ENCODE results near the gene WNK2.

WNK2 gene

DNA sequence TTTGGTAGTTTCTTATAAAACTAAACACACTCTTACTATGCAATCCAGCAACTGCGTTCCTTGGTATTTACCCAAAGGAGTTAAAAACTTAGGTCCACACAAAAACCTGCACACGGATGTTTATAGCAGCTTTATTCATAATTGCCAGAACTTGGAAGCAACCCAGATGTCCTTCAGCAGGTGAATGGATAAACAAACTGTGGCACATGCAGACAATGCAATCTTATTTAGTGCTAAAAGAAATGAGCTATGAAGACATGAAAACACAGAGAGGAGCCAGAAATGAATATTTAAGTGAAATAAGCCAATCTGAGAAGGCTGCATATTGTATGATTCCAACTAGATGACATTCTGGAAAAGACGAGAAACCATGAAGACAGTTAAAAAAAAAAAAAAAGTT is 10.7 kb downstream of the WNK2 start:
- H2BK120ac ChIP-seq (ENCODE audit: low read depth, low read length): no peak overlapping the region
- no peak overlapping the region for H2BK15ac ChIP-seq (ENCODE audit: low read depth, poor library complexity, severe bottlenecking)
- no peak overlapping the region for H3K14ac ChIP-seq (ENCODE audit: low read length in 2 of 2)
- H3K27ac ChIP-seq (ENCODE audit: low read length, poor library complexity, severe bottlenecking): no peak overlapping the region
- H3K9ac ChIP-seq (ENCODE audit: low read length): no peak overlapping the region
- H3K36me3 ChIP-seq (ENCODE audit: control insufficient read depth in 1 of 2, insufficient read depth in 2 of 2, low read depth in 1 of 2, low read length in 2 of 2): no peaks in the 10 kb centered on the region
- H2AK5ac ChIP-seq (ENCODE audit: low read length, severe bottlenecking): no peak overlapping the region
- H2BK12ac ChIP-seq (ENCODE audit: low read length in 2 of 2): no peak overlapping the region
- no peaks in the 10 kb centered on the region for H3K79me1 ChIP-seq (replicated peaks; ENCODE audit: low read length, poor library complexity, severe bottlenecking)
- H4K8ac ChIP-seq (ENCODE audit: low read length): no peak overlapping the region
- no peak overlapping the region for H3K4ac ChIP-seq (ENCODE audit: low read depth in 1 of 2, low read length in 2 of 2)
- H3K9me3 ChIP-seq (ENCODE audit: control insufficient read depth, low read length): peaks cover 4% of the 10 kb centered on the region
- no peak overlapping the region for H3K23ac ChIP-seq (ENCODE audit: low read length in 2 of 2)
- no peak for DNase-seq
- H3K27me3 ChIP-seq (ENCODE audit: control insufficient read depth in 1 of 2, insufficient read depth in 1 of 2, low read length in 2 of 2): peaks cover 11 to 28% of the 10 kb centered on the region in 2 experiments
- H3K4me1 ChIP-seq (ENCODE audit: control insufficient read depth, insufficient read depth, low read depth, low read length): no peaks in the 10 kb centered on the region
- no peak overlapping the region for H3K18ac ChIP-seq (ENCODE audit: low read depth in 1 of 2, low read length in 2 of 2)
- no peak overlapping the region for H2AFZ ChIP-seq (ENCODE audit: low read depth, low read length)
- WGBS: 80% methylated on average over 3 of the region's 3 CpGs
- H3K4me3 ChIP-seq (ENCODE audit: insufficient read depth in 1 of 2, low read depth in 1 of 2, low read length in 2 of 2): no peak overlapping the region
- H3K4me2 ChIP-seq (ENCODE audit: low read length, poor library complexity, severe bottlenecking): no peak overlapping the region
- H4K91ac ChIP-seq (ENCODE audit: low read length): no peak overlapping the region
- no peak overlapping the region for H2BK5ac ChIP-seq (ENCODE audit: low read depth, low read length, poor library complexity, severe bottlenecking)

DNA sequence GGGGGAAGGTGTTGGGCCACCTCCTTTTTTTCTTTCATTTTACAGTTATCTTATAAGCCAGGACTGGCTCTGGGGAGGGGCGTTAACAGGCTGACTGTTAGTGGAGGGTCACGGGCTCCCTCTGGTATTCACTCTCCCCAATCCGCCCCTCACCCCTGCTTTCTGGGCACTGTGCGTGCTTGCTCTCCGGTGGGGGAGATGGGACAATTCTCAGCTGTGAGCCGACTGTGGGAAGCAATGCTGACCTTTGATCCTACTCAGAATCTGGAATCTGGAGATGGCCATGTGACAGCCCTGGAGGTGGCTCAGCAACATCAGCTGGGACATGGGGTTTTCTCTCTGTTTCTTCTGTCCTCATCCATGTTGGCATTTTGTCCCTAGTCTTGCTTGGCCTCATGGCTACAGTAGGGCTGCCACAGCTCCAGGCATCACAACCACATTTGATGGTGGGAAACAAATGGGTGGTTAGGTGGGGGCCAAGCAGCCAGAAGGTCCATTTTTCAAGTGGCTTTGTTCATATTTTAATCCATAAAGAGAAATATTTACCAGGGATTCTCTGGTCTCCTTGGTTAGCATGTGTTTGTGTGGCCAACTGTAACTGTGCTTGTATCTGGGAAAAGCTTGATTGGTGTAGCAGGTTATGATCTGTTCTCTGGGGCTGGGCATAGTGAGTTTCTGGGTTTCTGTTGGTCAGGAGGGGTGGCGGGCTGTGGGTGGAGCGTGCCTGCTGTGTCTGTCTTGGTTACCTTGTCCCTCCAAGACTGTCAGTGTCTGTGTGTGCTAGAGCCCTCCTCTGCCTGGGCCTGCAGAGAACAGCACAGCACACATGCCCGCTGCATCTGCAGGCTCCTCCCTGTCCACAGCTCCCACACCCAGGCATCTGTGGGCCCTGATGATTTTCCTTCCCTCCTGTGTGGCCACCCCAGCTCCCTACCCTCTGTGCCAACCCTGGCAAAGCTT is 12.4 kb downstream of the WNK2 start:
- Histone ChIP-seq H3K4me1 (ENCODE audit: control insufficient read depth, insufficient read depth, low read depth, low read length) (no peaks in the 10 kb centered on the region), H3K23ac (ENCODE audit: low read length in 2 of 2) (no peak overlapping the region), H3K4me2 (ENCODE audit: low read length, poor library complexity, severe bottlenecking) (no peak overlapping the region), H3K27ac (ENCODE audit: low read length, poor library complexity, severe bottlenecking) (no peak overlapping the region), H3K18ac (ENCODE audit: low read depth in 1 of 2, low read length in 2 of 2) (no peak overlapping the region), H3K27me3 (ENCODE audit: control insufficient read depth in 1 of 2, insufficient read depth in 1 of 2, low read length in 2 of 2) (peaks cover 6 to 28% of the 10 kb centered on the region in 2 experiments), H4K8ac (ENCODE audit: low read length) (no peak overlapping the region), H2BK15ac (ENCODE audit: low read depth, poor library complexity, severe bottlenecking) (no peak overlapping the region), H3K79me1 (replicated peaks; ENCODE audit: low read length, poor library complexity, severe bottlenecking) (no peaks in the 10 kb centered on the region), H2AFZ (ENCODE audit: low read depth, low read length) (no peak overlapping the region), H2AK5ac (ENCODE audit: low read length, severe bottlenecking) (no peak overlapping the region), H3K9me3 (ENCODE audit: control insufficient read depth, low read length) (peaks cover 4% of the 10 kb centered on the region), H2BK12ac (ENCODE audit: low read length in 2 of 2) (no peak overlapping the region), H3K36me3 (ENCODE audit: control insufficient read depth in 1 of 2, insufficient read depth in 2 of 2, low read depth in 1 of 2, low read length in 2 of 2) (no peaks in the 10 kb centered on the region), H3K14ac (ENCODE audit: low read length in 2 of 2) (no peak overlapping the region), H2BK5ac (ENCODE audit: low read depth, low read length, poor library complexity, severe bottlenecking) (no peak overlapping the region), H4K91ac (ENCODE audit: low read length) (no peak overlapping the region), H3K9ac (ENCODE audit: low read length) (no peak overlapping the region), H3K4ac (ENCODE audit: low read depth in 1 of 2, low read length in 2 of 2) (no peak overlapping the region), H3K4me3 (ENCODE audit: insufficient read depth in 1 of 2, low read depth in 1 of 2, low read length in 2 of 2) (no peak overlapping the region), H2BK120ac (ENCODE audit: low read depth, low read length) (no peak overlapping the region)
- DNase-seq: no peak
- WGBS: 91% methylated on average over 9 of the region's 9 CpGs

DNA sequence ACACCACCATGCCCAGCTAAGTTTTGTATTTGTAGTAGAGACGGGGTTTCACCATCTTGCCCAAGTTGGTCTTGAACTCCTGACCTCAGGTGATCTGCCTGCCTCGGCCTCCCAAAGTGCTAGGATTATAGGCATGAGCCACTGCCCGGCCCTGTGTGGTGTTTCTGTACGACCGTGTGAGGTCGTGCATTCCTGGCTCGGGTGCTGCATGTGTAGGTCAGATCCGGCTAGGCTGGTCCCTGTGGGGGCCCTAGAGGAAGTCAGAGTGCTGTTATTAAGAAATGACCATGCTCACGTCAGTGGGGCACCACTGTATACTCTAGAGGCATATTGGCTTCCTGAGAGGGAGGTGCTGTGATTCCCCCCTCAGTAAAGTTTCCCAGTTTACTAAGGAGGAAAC is 13.7 kb downstream of the WNK2 start:
- Histone ChIP-seq H3K79me1 (replicated peaks; ENCODE audit: low read length, poor library complexity, severe bottlenecking) (no peaks in the 10 kb centered on the region), H2AK5ac (ENCODE audit: low read length, severe bottlenecking) (no peak overlapping the region), H3K27me3 (ENCODE audit: control insufficient read depth in 1 of 2, insufficient read depth in 1 of 2, low read length in 2 of 2) (peaks cover 6 to 26% of the 10 kb centered on the region in 2 experiments), H2BK15ac (ENCODE audit: low read depth, poor library complexity, severe bottlenecking) (no peak overlapping the region), H4K91ac (ENCODE audit: low read length) (no peak overlapping the region), H3K4me3 (ENCODE audit: insufficient read depth in 1 of 2, low read depth in 1 of 2, low read length in 2 of 2) (no peak overlapping the region), H3K27ac (ENCODE audit: low read length, poor library complexity, severe bottlenecking) (no peak overlapping the region), H2BK12ac (ENCODE audit: low read length in 2 of 2) (no peak overlapping the region), H3K4ac (ENCODE audit: low read depth in 1 of 2, low read length in 2 of 2) (no peak overlapping the region), H3K4me2 (ENCODE audit: low read length, poor library complexity, severe bottlenecking) (no peak overlapping the region), H2AFZ (ENCODE audit: low read depth, low read length) (no peak overlapping the region), H3K4me1 (ENCODE audit: control insufficient read depth, insufficient read depth, low read depth, low read length) (no peaks in the 10 kb centered on the region), H4K8ac (ENCODE audit: low read length) (no peak overlapping the region), H2BK5ac (ENCODE audit: low read depth, low read length, poor library complexity, severe bottlenecking) (no peak overlapping the region), H3K9ac (ENCODE audit: low read length) (no peak overlapping the region), H3K14ac (ENCODE audit: low read length in 2 of 2) (no peak overlapping the region), H3K23ac (ENCODE audit: low read length in 2 of 2) (no peak overlapping the region), H3K18ac (ENCODE audit: low read depth in 1 of 2, low read length in 2 of 2) (no peak overlapping the region), H3K9me3 (ENCODE audit: control insufficient read depth, low read length) (peaks cover 4% of the 10 kb centered on the region), H2BK120ac (ENCODE audit: low read depth, low read length) (no peak overlapping the region), H3K36me3 (ENCODE audit: control insufficient read depth in 1 of 2, insufficient read depth in 2 of 2, low read depth in 1 of 2, low read length in 2 of 2) (no peaks in the 10 kb centered on the region)
- WGBS: 68% methylated on average over 9 of the region's 9 CpGs
- no peak for DNase-seq

DNA sequence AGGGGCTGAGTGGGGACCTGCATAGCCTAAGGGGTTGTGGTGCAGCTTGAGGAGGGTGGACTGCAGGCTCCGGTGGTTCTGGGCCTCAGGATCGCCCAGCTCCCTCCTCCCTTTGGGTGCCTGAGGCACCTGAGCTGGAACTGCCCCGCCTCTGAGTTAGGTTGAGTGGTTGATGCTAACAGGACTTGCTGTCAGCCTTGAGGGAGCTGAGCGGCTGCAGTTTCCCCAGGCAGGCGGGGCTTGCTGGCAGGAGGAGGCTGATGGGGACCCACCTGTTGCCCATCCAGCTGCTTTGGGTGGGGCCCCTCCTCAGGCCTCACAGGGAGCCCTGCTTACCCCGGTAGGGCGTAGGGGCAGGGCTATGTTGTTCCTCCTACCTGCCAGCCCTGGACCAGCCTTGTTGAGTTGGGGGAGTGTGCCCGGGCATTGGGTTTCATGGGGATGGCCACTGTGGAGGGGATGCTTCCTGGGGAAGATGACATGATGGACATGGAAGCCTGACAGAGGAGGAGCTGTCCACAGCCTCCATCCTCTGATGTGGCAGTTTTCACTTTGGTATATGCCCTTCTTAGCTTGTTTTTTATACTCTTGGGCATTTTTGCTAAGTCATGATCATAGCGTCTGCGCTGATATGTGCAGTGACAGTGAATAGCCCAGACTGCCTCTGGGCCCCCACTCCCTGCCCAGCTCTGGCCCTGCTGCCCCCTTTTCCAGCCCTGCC is 14.3 kb downstream of the WNK2 start:
- H3K4ac ChIP-seq (ENCODE audit: low read depth in 1 of 2, low read length in 2 of 2): no peak overlapping the region
- no peak overlapping the region for H3K4me2 ChIP-seq (ENCODE audit: low read length, poor library complexity, severe bottlenecking)
- no peak overlapping the region for H2AFZ ChIP-seq (ENCODE audit: low read depth, low read length)
- peaks cover 4% of the 10 kb centered on the region for H3K9me3 ChIP-seq (ENCODE audit: control insufficient read depth, low read length)
- 80% methylated on average over 10 of the region's 10 CpGs for WGBS
- H3K9ac ChIP-seq (ENCODE audit: low read length): no peak overlapping the region
- H3K27ac ChIP-seq (ENCODE audit: low read length, poor library complexity, severe bottlenecking): no peak overlapping the region
- H4K91ac ChIP-seq (ENCODE audit: low read length): no peak overlapping the region
- no peaks in the 10 kb centered on the region for H3K4me1 ChIP-seq (ENCODE audit: control insufficient read depth, insufficient read depth, low read depth, low read length)
- H4K8ac ChIP-seq (ENCODE audit: low read length): no peak overlapping the region
- H2BK12ac ChIP-seq (ENCODE audit: low read length in 2 of 2): no peak overlapping the region
- no peak overlapping the region for H3K23ac ChIP-seq (ENCODE audit: low read length in 2 of 2)
- H3K36me3 ChIP-seq (ENCODE audit: control insufficient read depth in 1 of 2, insufficient read depth in 2 of 2, low read depth in 1 of 2, low read length in 2 of 2): no peaks in the 10 kb centered on the region
- H3K4me3 ChIP-seq (ENCODE audit: insufficient read depth in 1 of 2, low read depth in 1 of 2, low read length in 2 of 2): no peak overlapping the region
- H3K14ac ChIP-seq (ENCODE audit: low read length in 2 of 2): no peak overlapping the region
- H3K18ac ChIP-seq (ENCODE audit: low read depth in 1 of 2, low read length in 2 of 2): no peak overlapping the region
- H2AK5ac ChIP-seq (ENCODE audit: low read length, severe bottlenecking): no peak overlapping the region
- H2BK120ac ChIP-seq (ENCODE audit: low read depth, low read length): no peak overlapping the region
- no peak overlapping the region for H2BK15ac ChIP-seq (ENCODE audit: low read depth, poor library complexity, severe bottlenecking)
- no peak for DNase-seq
- H3K27me3 ChIP-seq (ENCODE audit: control insufficient read depth in 1 of 2, insufficient read depth in 1 of 2, low read length in 2 of 2): peaks cover 6 to 20% of the 10 kb centered on the region in 2 experiments
- no peaks in the 10 kb centered on the region for H3K79me1 ChIP-seq (replicated peaks; ENCODE audit: low read length, poor library complexity, severe bottlenecking)
- H2BK5ac ChIP-seq (ENCODE audit: low read depth, low read length, poor library complexity, severe bottlenecking): no peak overlapping the region
